Fibroblast of pulmonary artery (primary cell): ENCODE data around the gene TRIM25.

Experiments used
- DNase-seq: peaks from one replicate; pipeline ENCODE4 v3.0.0-alpha.2; 2010; ENCODE audit warnings: low read depth
- H3K4me3 ChIP-seq: replicated peaks from 2 replicates; pipeline ENCODE4 v1.5.1; 2011; ENCODE audit warnings: low read depth, mild to moderate bottlenecking, control low read depth, low read length, moderate library complexity
- CTCF ChIP-seq: IDR thresholded peaks from 2 replicates; pipeline ENCODE4 v1.5.1; 2011; ENCODE audit warnings: mild to moderate bottlenecking, control low read depth, low read length, inconsistent platforms; ENCODE audit errors: missing control alignments

TRIM25 gene

GRCh38 chr17:56914581-56915273 is 878 bp upstream of the TRIM25 start:
- H3K4me3 ChIP-seq: peak overlapping the region; percentile 87
- no peak for TF ChIP-seq CTCF
- peak; percentile 34 for DNase-seq

GRCh38 chr17:56913353-56913866 is 439 bp downstream of the TRIM25 start:
- TF ChIP-seq CTCF: no peak
- peak; percentile 10 for DNase-seq
- peak overlapping the region; percentile 87 for H3K4me3 ChIP-seq

GRCh38 chr17:56913000-56913311 is 893 bp downstream of the TRIM25 start:
- no peak for DNase-seq
- no peak for TF ChIP-seq CTCF
- H3K4me3 ChIP-seq: peak overlapping the region; percentile 87

- TF ChIP-seq CTCF: no peak
- DNase-seq: no peak
- peak overlapping the region; percentile 87 for H3K4me3 ChIP-seq
Measured at GRCh38 chr17:56912105-56912999, 1.5 kb downstream of the TRIM25 start.

- no peak for TF ChIP-seq CTCF
- no peak for DNase-seq
- H3K4me3 ChIP-seq: no peak overlapping the region
Measured at GRCh38 chr17:56910509-56911235, 3.2 kb downstream of the TRIM25 start.

GRCh38 chr17:56909742-56910508 is 3.9 kb downstream of the TRIM25 start:
- no peak for DNase-seq
- H3K4me3 ChIP-seq: no peak overlapping the region
- TF ChIP-seq CTCF: no peak
